ENCODE results near the gene NEURL1B.

Gene NEURL1B

GRCh38 chr5:172688349-172689217 lies 47.5 kb downstream of the NEURL1B start:
- in situ Hi-C loops (cut with MboI; ENCODE audit: low sequenced_read_pairs), result loop anchor here (25.0 kb wide), 1 partner anchor 576 kb away; no protein-coding TSS in a partner anchor
- DNase-seq (ENCODE audit: low spot score in 2 of 2), result no peak
- H3K36me3 ChIP-seq (replicated peaks), result no peaks in the 10 kb centered on the region
- no peaks in the 10 kb centered on the region for H3K4me1 ChIP-seq
- no peak overlapping the region for H3K4me3 ChIP-seq
- no peaks in the 10 kb centered on the region for H3K9me3 ChIP-seq
- H3K27me3 ChIP-seq (ENCODE audit: low read depth), result no peaks in the 10 kb centered on the region

GRCh38 chr5:172689218-172689572 lies 48.1 kb downstream of the NEURL1B start:
- in situ Hi-C loops (cut with MboI; ENCODE audit: low sequenced_read_pairs), result loop anchor here (25.0 kb wide), 1 partner anchor 577 kb away; no protein-coding TSS in a partner anchor
- Histone ChIP-seq H3K9me3 (no peaks in the 10 kb centered on the region), H3K27me3 (ENCODE audit: low read depth) (no peaks in the 10 kb centered on the region), H3K4me3 (no peak overlapping the region), H3K4me1 (no peaks in the 10 kb centered on the region), H3K36me3 (replicated peaks) (no peaks in the 10 kb centered on the region)
- DNase-seq (ENCODE audit: low spot score in 2 of 2), result no peak

GRCh38 chr5:172689801-172690200 lies 48.7 kb downstream of the NEURL1B start:
- Histone ChIP-seq H3K4me1 (no peaks in the 10 kb centered on the region), H3K4me3 (no peak overlapping the region), H3K27me3 (ENCODE audit: low read depth) (no peaks in the 10 kb centered on the region), H3K36me3 (replicated peaks) (no peaks in the 10 kb centered on the region), H3K9me3 (no peaks in the 10 kb centered on the region)
- in situ Hi-C loops (cut with MboI; ENCODE audit: low sequenced_read_pairs), result loop anchor here (5.0 to 25.0 kb wide), 2 partner anchors 212 to 578 kb away; no protein-coding TSS in a partner anchor
- DNase-seq (ENCODE audit: low spot score in 2 of 2), result no peak

GRCh38 chr5:172690258-172691075 lies 49.4 kb downstream of the NEURL1B start:
- Histone ChIP-seq H3K27me3 (ENCODE audit: low read depth) (no peaks in the 10 kb centered on the region), H3K4me3 (no peak overlapping the region), H3K4me1 (no peaks in the 10 kb centered on the region), H3K36me3 (replicated peaks) (no peaks in the 10 kb centered on the region), H3K9me3 (no peaks in the 10 kb centered on the region)
- no peak for DNase-seq (ENCODE audit: low spot score in 2 of 2)
- in situ Hi-C loops (cut with MboI; ENCODE audit: low sequenced_read_pairs), result loop anchor here (5.0 to 25.0 kb wide), 2 partner anchors 213 to 578 kb away; no protein-coding TSS in a partner anchor

GRCh38 chr5:172691886-172692285 lies 50.8 kb downstream of the NEURL1B start:
- no peaks in the 10 kb centered on the region for H3K36me3 ChIP-seq (replicated peaks)
- H3K27me3 ChIP-seq (ENCODE audit: low read depth), result no peaks in the 10 kb centered on the region
- no peaks in the 10 kb centered on the region for H3K4me1 ChIP-seq
- no peaks in the 10 kb centered on the region for H3K9me3 ChIP-seq
- in situ Hi-C loops (cut with MboI; ENCODE audit: low sequenced_read_pairs), result loop anchor here (5.0 to 25.0 kb wide), 2 partner anchors 215 to 580 kb away; no protein-coding TSS in a partner anchor
- DNase-seq (ENCODE audit: low spot score in 2 of 2), result no peak
- H3K4me3 ChIP-seq, result no peak overlapping the region

GRCh38 chr5:172692451-172692850 lies 51.4 kb downstream of the NEURL1B start:
- H3K27me3 ChIP-seq (ENCODE audit: low read depth), result no peaks in the 10 kb centered on the region
- in situ Hi-C loops (cut with MboI; ENCODE audit: low sequenced_read_pairs), result loop anchor here (5.0 to 25.0 kb wide), 2 partner anchors 215 to 580 kb away; no protein-coding TSS in a partner anchor
- H3K4me1 ChIP-seq, result peaks cover 3% of the 10 kb centered on the region; the same call in 1 of the 2 replicates

GRCh38 chr5:172692981-172693380 lies 51.9 kb downstream of the NEURL1B start:
- H3K4me3 ChIP-seq, result no peak overlapping the region
- no peaks in the 10 kb centered on the region for H3K9me3 ChIP-seq
- in situ Hi-C loops (cut with MboI; ENCODE audit: low sequenced_read_pairs), result loop anchor here (5.0 to 25.0 kb wide), 2 partner anchors 216 to 581 kb away; no protein-coding TSS in a partner anchor
- peaks cover 3% of the 10 kb centered on the region for H3K4me1 ChIP-seq
- no peaks in the 10 kb centered on the region for H3K36me3 ChIP-seq (replicated peaks)
- DNase-seq (ENCODE audit: low spot score in 2 of 2), result no peak
- no peaks in the 10 kb centered on the region for H3K27me3 ChIP-seq (ENCODE audit: low read depth)

More at GRCh38 chr5:172692451-172692850, 51.4 kb downstream of the NEURL1B start:
- no peaks in the 10 kb centered on the region for H3K36me3 ChIP-seq (replicated peaks)
- H3K9me3 ChIP-seq, result no peaks in the 10 kb centered on the region
- H3K4me3 ChIP-seq, result no peak overlapping the region
- no peak for DNase-seq (ENCODE audit: low spot score in 2 of 2)

GRCh38 chr5:172694061-172694460 lies 53.0 kb downstream of the NEURL1B start:
- in situ Hi-C loops (cut with MboI; ENCODE audit: low sequenced_read_pairs), result loop anchor here (5.0 to 25.0 kb wide), 2 partner anchors 217 to 582 kb away; no protein-coding TSS in a partner anchor
- H3K27me3 ChIP-seq (ENCODE audit: low read depth), result no peaks in the 10 kb centered on the region
- H3K4me3 ChIP-seq, result no peak overlapping the region
- H3K4me1 ChIP-seq, result peaks cover 3% of the 10 kb centered on the region
- no peak for DNase-seq (ENCODE audit: low spot score in 2 of 2)
- H3K36me3 ChIP-seq (replicated peaks), result no peaks in the 10 kb centered on the region
- H3K9me3 ChIP-seq, result no peaks in the 10 kb centered on the region

- Histone ChIP-seq H3K4me3 (no peak overlapping the region), H3K27me3 (ENCODE audit: low read depth) (no peaks in the 10 kb centered on the region), H3K9me3 (no peaks in the 10 kb centered on the region), H3K36me3 (replicated peaks) (no peaks in the 10 kb centered on the region), H3K4me1 (peaks cover 3% of the 10 kb centered on the region)
- in situ Hi-C loops (cut with MboI; ENCODE audit: low sequenced_read_pairs), result loop anchor here (5.0 to 25.0 kb wide), 2 partner anchors 217 to 582 kb away; no protein-coding TSS in a partner anchor
- no peak for DNase-seq (ENCODE audit: low spot score in 2 of 2)
Observed at GRCh38 chr5:172694541-172694940, 53.5 kb downstream of the NEURL1B start.

GRCh38 chr5:172695232-172696054 lies 54.4 kb downstream of the NEURL1B start:
- no peaks in the 10 kb centered on the region for H3K9me3 ChIP-seq
- H3K27me3 ChIP-seq (ENCODE audit: low read depth), result no peaks in the 10 kb centered on the region
- H3K4me3 ChIP-seq, result no peak overlapping the region
- in situ Hi-C loops (cut with MboI; ENCODE audit: low sequenced_read_pairs), result loop anchor here (25.0 kb wide), 1 partner anchor 583 kb away; no protein-coding TSS in a partner anchor
- H3K4me1 ChIP-seq, result peaks cover 5% of the 10 kb centered on the region
- H3K36me3 ChIP-seq (replicated peaks), result no peaks in the 10 kb centered on the region
- no peak for DNase-seq (ENCODE audit: low spot score in 2 of 2)

- H3K36me3 ChIP-seq (replicated peaks), result no peaks in the 10 kb centered on the region
- no peak overlapping the region for H3K4me3 ChIP-seq
- H3K4me1 ChIP-seq, result peaks cover 8% of the 10 kb centered on the region
- H3K9me3 ChIP-seq, result no peaks in the 10 kb centered on the region
- DNase-seq (ENCODE audit: low spot score in 2 of 2), result no peak
- in situ Hi-C loops (cut with MboI; ENCODE audit: low sequenced_read_pairs), result loop anchor here (25.0 kb wide), 1 partner anchor 584 kb away; no protein-coding TSS in a partner anchor
- H3K27me3 ChIP-seq (ENCODE audit: low read depth), result no peaks in the 10 kb centered on the region
Observed at GRCh38 chr5:172696171-172696849, 55.2 kb downstream of the NEURL1B start.

All from HAP-1 (cell line).